HG02588 (cell line): Measurements from ENCODE around the gene CCDC7.
A peak's percentile ranks its signal among the peaks of the same experiment; 100 is the strongest.
"Not testable (repeated sequence)": the region's sequence is repeated elsewhere in the genome, so short reads cannot be mapped to it uniquely, and the experiment has no call there.

Experiments used
- ATAC-seq: cut with Tn5 transposase; IDR thresholded peaks from one replicate; pipeline ENCODE4 v1.9.1; 2021; ENCODE audit warnings: mild to moderate bottlenecking, moderate library complexity; ENCODE audit not compliant: unreplicated experiment

Gene CCDC7

GRCh38 chr10:32446536-32447406 lies 831 bp downstream of the CCDC7 start:
- peak; percentile 2 for ATAC-seq

DNA sequence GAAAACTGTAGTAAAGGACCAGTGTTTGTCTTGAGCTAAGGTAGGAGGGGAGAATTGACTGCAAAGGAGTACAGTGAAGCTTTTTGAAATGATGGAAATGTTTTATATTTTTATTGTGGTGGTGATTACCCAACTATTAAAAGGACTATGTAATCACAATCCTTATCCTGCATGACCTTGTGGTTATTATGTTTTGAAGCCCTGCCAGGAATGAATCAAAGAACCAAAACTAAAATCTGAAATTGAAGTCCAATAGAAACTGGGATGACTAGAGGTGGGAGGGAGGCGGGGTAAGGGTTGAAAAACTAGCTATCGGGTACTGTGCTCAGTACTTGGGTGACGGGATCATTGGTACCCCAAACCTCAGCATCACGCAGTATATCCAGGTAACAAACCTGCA lies 8.2 kb downstream of the CCDC7 start:
- ATAC-seq, result no peak

DNA sequence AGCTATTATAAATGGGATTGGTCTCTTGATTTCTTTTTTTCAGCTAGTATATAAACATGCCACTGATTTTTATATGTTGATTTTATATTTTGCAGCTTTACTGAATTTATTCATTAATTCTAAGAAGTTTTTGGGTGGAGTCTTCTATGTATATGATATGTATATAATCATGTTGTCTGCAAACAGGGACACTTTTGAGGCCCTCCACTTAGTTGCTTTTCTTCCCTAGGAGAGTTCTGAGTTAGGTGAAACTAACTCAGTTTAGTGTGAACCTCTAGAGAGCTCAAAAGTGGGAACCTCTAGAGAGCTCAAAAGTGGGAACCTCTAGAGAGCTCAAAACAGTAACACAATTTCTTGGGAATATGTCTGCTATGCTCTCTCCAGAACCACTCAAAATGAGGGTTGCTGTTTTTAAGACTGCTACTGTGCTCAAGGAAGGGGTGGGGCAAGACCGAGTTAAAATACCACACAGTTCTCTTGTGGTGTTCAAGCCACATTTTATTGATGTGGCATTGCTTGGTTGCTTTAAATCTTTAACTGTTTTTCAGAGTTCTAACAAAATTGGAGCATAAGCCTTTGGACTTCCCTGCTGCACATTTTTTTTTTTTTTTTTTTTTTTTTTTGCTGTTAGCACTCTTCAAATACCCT lies 13.2 kb downstream of the CCDC7 start:
- no peak for ATAC-seq

DNA sequence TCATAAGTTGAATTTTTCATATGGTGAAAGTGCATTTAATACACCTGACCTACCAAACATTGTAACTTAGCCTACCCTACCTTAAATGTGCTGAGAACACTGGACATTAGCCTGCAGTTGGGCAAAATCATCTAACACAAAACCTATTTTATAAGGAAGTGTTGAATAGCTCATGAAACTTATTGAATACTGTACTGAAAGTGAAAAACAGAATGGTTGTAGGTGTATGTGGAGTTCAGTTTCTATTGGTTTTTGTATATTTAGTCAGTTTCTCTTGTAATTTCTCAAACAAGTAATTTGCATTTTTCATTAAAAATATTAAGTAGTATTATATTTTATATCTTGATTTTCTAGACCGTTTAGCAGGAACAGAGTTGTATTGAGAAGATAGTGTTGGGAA lies 15.3 kb downstream of the CCDC7 start:
- ATAC-seq, result no peak

GRCh38 chr10:32471232-32471631 lies 25.3 kb downstream of the CCDC7 start:
- ATAC-seq, result no peak

DNA sequence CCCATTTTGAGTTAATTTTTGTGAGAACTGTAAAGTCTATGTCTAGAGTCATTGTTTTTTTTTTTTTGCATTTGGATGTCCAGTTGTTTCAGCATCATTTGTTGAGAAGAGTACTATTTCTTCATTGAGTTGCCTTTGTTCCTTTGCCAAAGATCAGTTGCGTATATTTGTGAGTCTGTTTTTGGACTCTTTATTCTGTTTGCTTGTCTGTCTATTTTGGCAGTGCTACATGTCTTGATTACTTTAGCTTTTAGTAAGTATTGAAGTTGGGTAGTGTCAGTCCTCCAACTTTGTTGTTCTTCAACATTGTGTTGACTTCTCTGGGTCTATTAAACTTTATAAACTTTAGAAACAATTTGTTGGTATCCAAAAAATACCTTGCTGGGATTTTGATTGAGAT lies 31.6 kb downstream of the CCDC7 start:
- ATAC-seq, result no peak

- ATAC-seq, result no peak
Observed at GRCh38 chr10:32481606-32482005, 35.7 kb downstream of the CCDC7 start.

DNA sequence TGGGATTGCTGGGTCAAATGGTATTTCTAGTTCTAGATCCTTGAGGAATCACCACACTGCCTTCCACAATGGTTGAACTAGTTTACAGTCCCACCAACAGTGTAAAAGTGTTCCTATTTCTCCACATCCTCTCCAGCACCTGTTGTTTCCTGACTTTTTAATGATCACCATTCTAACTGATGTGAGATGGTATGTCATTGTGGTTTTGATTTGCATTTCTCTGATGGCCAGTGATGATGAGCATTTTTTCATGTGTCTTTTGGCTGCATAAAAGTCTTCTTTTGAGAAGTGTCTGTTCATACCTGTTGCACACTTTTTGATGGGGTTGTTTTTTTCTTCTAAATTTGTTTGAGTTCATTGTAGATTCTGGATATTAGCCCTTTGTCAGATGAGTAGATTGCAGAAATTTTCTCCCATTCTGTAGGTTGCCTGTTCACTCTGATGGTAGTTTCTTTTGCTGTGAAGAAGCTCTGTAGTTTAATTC lies 37.1 kb downstream of the CCDC7 start:
- not testable (repeated sequence) for ATAC-seq

DNA sequence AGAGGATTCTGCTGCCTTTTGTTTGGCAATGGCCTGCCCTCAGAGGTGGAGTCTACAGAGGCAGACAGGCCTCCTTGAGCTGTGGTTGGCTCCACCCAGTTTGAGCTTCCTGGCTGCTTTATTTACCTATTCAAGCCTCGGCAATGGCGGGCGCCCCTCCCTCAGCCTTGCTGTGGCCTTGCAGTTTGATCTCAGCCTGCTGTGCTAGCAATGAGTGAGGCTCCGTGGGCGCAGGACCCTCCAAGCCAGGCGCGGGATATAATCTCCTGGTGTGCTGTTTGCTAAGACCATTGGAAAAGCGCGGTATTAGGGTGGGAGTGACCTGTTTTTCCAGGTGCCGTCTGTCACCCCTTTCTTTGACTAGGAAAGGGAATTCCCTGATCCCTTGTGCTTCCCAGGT lies 42.1 kb downstream of the CCDC7 start:
- not testable (repeated sequence) for ATAC-seq

DNA sequence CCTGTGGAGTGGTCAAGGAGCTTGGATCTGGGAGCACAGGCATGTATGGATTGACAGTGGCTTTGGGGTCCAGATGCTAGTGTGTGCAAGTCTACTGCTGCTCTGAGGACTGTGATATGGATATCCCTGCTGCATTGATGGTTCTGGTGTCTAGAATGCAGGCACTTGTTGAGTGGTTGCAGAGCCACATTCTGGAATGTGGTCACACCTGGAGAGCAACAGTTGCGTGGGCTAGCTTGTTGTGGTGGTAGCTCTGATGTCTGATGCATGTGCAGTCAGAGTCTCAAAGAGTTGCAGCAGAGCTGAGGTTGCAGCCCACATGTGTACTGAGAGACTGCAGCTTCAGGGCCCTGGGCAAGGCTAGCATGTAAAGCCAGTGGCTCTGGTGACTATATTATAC lies 43.2 kb downstream of the CCDC7 start:
- ATAC-seq, result no peak

- no peak for ATAC-seq
Observed at GRCh38 chr10:32489901-32490300, 44.0 kb downstream of the CCDC7 start.

- ATAC-seq, result not testable (repeated sequence)
Observed at GRCh38 chr10:32494562-32494961, 48.6 kb downstream of the CCDC7 start.

GRCh38 chr10:32500136-32500535 lies 54.2 kb downstream of the CCDC7 start:
- ATAC-seq, result not testable (repeated sequence)

- ATAC-seq, result no peak
Observed at GRCh38 chr10:32501906-32502305, 56.0 kb downstream of the CCDC7 start.

GRCh38 chr10:32505762-32506420 lies 60.0 kb downstream of the CCDC7 start:
- ATAC-seq, result not testable (repeated sequence)

GRCh38 chr10:32511599-32511998 lies 65.7 kb downstream of the CCDC7 start:
- ATAC-seq, result no peak

DNA sequence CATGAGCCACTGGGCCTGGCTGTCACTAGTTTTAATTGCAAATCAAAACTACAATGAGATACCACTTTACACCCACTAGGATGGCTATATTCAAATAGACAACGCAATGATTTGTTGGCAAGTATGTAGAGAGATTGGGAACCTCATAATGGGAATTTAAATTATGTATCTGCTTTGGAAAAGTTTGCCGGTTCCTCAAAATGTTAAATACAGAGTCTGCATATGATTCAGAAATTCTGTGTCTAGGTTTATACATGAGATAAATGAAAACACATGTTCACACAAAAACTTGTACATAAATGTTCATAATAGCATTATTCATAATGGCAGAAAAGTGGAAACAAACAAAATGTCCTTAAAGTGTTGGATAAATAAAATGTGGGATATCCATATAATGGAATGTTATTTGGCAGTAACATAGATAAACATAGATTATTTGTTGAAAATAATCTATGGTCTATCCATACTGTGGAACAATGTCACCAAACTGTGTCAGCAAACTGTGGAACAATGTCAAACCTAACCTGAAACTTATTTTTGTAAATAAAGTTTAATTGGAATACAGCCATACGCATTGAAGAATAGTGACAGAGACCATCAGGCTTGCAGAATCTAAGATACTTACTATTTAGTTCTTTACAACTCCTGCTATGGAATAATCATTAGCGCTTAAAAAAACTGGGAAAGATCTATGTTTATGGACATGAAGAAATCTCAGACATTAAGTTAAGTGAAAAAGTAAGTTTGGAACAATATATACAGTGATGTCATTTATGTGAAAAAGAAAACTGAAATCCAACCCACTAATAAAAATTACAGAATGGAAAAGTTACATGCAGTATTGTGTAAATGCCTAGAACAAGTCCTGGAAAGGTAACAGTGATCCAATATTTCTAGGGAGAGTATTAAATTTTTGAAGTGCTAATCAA lies 70.9 kb downstream of the CCDC7 start:
- no peak for ATAC-seq

GRCh38 chr10:32530231-32530630 lies 84.3 kb downstream of the CCDC7 start:
- no peak for ATAC-seq

GRCh38 chr10:32538256-32538655 lies 92.3 kb downstream of the CCDC7 start:
- no peak for ATAC-seq

DNA sequence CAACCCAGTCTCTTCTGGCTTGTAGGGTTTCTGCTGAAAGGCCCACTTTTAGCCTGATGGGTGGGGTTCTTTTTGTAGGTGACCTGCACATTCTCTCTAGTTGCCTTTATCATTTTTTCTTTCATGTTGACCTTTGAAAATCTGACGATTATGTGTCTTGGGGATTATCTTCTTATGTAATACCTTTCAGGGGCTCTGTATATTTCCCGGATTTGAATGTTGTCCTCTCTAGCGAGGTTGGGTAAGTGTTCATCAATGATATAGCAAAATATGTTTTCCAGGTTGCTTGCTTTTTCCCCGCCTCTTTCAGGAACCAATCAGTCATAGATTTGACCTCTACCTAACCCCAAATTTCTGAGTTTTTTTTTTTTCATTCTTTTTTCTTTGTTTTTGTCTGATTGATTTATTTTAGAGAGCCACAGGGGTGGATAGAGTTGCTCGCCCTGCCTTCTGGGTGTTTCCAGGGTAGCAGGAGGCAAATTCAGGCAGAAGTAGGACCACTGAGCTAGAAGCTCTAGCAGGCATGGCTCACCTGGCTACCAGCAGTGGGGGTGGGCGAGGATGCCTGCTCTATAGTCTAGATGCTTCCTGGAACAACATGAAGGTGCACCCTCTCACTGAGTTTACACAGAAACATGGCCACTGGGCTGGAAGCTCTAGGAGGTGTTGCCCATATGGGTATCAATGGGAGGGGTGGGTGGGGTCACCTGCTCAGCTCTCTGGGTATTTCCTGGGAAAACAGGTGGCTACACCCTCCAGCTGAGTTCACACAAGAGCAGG lies 94.9 kb downstream of the CCDC7 start:
- no peak for ATAC-seq
